Endothelial cell of umbilical vein (primary cell): Measurements from ENCODE around the gene B4GALT7. TPM values are rescaled to one million over a fixed set of nuclear protein-coding genes. Genes with fewer than 3 reads are reported as not detected.
"Not testable (repeated sequence)": the region's sequence is repeated elsewhere in the genome, so short reads cannot be mapped to it uniquely, and the experiment has no call there.

Experiments
- BruUV-seq: library from RNA; stranded (reverse); fragments of 400-500 nt; replicated peaks from 2 replicates; lab custom pipeline; 2021; lab: Mats Ljungman, UMichigan
- CTCF ChIA-PET: fragments of 300-600, 350-600 bp; sonication (Branson Sonifier 250); formaldehyde crosslinking; loops from one replicate; lab custom pipeline; 2021; ENCODE audit warnings: antibody characterized with exemption, inconsistent platforms; lab: Charles Lee
- POLR2A ChIA-PET: fragments of 300-600, 350-600 bp; sonication (Branson Sonifier 250); formaldehyde crosslinking; loops from one replicate; lab custom pipeline; 2021; ENCODE audit warnings: antibody characterized with exemption, inconsistent platforms; lab: Charles Lee
- DNase-seq: peaks from one replicate; pipeline ENCODE4 v3.0.0-alpha.2; 2011; ENCODE audit warnings: low read depth, low spot score
- FAIRE-seq: peaks from 2 replicates; lab custom pipeline; 2011; peaks lifted over from hg19 to GRCh38; lab: Jason Lieb, UNC
- H2AFZ ChIP-seq: 2 replicates; pipeline ENCODE4 v1.6.0; 2012; ENCODE audit warnings: low read depth, low read length, control low read depth, inconsistent platforms
- H3K27ac ChIP-seq: 2 replicates; pipeline ENCODE4 v1.5.1; 2011; ENCODE audit warnings: low read depth, mild to moderate bottlenecking, control low read depth, low read length, moderate library complexity; ENCODE audit not compliant: insufficient read depth
- H3K27me3 ChIP-seq, 2 experiments: 2 replicates each; pipeline versions ENCODE4 v1.6.0 to v1.6.1; 2011; ENCODE audit warnings: low read length in 2 of 2, mixed read lengths in 1 of 2; ENCODE audit not compliant: control insufficient read depth in 2 of 2, insufficient read depth in 2 of 2
- H3K36me3 ChIP-seq, 2 experiments: 2 replicates in 1 of 2; 3 replicates in 1 of 2; pipeline ENCODE4 v1.5.1; 2011; ENCODE audit warnings: low read length in 2 of 2, mild to moderate bottlenecking in 1 of 2, moderate library complexity in 1 of 2; ENCODE audit not compliant: control insufficient read depth in 2 of 2, insufficient read depth in 2 of 2; ENCODE audit errors: extremely low read depth in 1 of 2
- H3K4me1 ChIP-seq: 3 replicates; pipeline ENCODE4 v1.5.1; 2011; ENCODE audit warnings: mild to moderate bottlenecking, low read length; ENCODE audit not compliant: control insufficient read depth, insufficient read depth; ENCODE audit errors: extremely low read depth
- H3K4me2 ChIP-seq: 2 replicates; pipeline ENCODE4 v1.6.1; 2011; ENCODE audit warnings: low read length, control low read depth, mixed read lengths; ENCODE audit not compliant: insufficient read depth
- H3K4me3 ChIP-seq, 3 experiments: fragments of 200-600 bp in 1 of 3; sonication (generic), shearing (Covaris generic) in 1 of 3; replicated peaks in 1 of 3; 2 replicates each; pipeline ENCODE4 v1.5.1; 2011 to 2016; ENCODE audit warnings: control low read depth in 3 of 3, low read length in 3 of 3, mild to moderate bottlenecking in 2 of 3, inconsistent platforms in 1 of 3, low read depth in 1 of 3, moderate library complexity in 1 of 3; ENCODE audit not compliant: insufficient read depth in 1 of 3
- H3K79me2 ChIP-seq: 2 replicates; pipeline ENCODE4 v1.6.0; 2012; ENCODE audit warnings: low read length, inconsistent platforms; ENCODE audit not compliant: control insufficient read depth, insufficient read depth
- H3K9ac ChIP-seq: replicated peaks from 2 replicates; pipeline ENCODE3; 2011; ENCODE audit warnings: low read length, control low read depth; ENCODE audit not compliant: insufficient read depth; ENCODE audit errors: extremely low read depth
- H3K9me1 ChIP-seq: replicated peaks from 3 replicates; pipeline ENCODE4 v1.6.0; 2011; ENCODE audit warnings: mild to moderate bottlenecking, low read length; ENCODE audit not compliant: control insufficient read depth, insufficient read depth; ENCODE audit errors: extremely low read depth
- H3K9me3 ChIP-seq: replicated peaks from 2 replicates; pipeline ENCODE4 v1.5.1; 2012; ENCODE audit warnings: low read length, inconsistent platforms; ENCODE audit not compliant: control insufficient read depth, insufficient read depth
- H4K20me1 ChIP-seq: replicated peaks from 2 replicates; pipeline ENCODE3; 2011; ENCODE audit warnings: mild to moderate bottlenecking, low read length; ENCODE audit not compliant: control insufficient read depth, insufficient read depth; ENCODE audit errors: extremely low read depth
- dilution Hi-C: fragments of 300-500 bp; cut with MboI; formaldehyde crosslinking; loops from one replicate; pipeline ENCODE4 v1.15.0; 2019; ENCODE audit warnings: low sequenced_read_pairs; ENCODE audit not compliant: extremely low pct_ligation_motif_present
- intact Hi-C: fragments of 100-400 bp; cut with micrococcal nuclease; formaldehyde crosslinking; loops from one replicate; pipeline ENCODE4 v1.10.0; 2022
- polyA plus RNA-seq, 4 experiments: library from polyadenylated mRNA; depleted of rRNA in 3 of 4; stranded (reverse) in 3 of 4; unstranded in 1 of 4; fragments of >200 nt; gene quantifications; 2 replicates each; pipeline versions ENCODE4 v1.2.1 to v1.2.3, GENCODE V29; 2011 to 2012; ENCODE audit warnings: missing spikeins in 1 of 4
- total RNA-seq: library from RNA; stranded (reverse); gene quantifications from 2 replicates; pipeline ENCODE4 v1.2.3, GENCODE V29; 2021

B4GALT7 gene
- total and polyA plus RNA-seq, 2 donors (not counting 3 experiments of a cell fraction or from before 2014, with no cell fraction given) = 35.1 to 78.9 TPM

GRCh38 chr5:177645462-177645861, 45.5 kb downstream of the B4GALT7 start:
- H3K9ac ChIP-seq, DNase-seq, dilution Hi-C loops, intact Hi-C loops, H3K27me3 ChIP-seq, H4K20me1 ChIP-seq, POLR2A ChIA-PET, H3K27ac ChIP-seq, CTCF ChIA-PET, H3K4me2 ChIP-seq, H3K9me3 ChIP-seq, H3K36me3 ChIP-seq, H3K4me1 ChIP-seq, H3K9me1 ChIP-seq, H3K4me3 ChIP-seq, H2AFZ ChIP-seq, H3K79me2 ChIP-seq, BruUV-seq: not testable (repeated sequence)
- FAIRE-seq = peak; percentile 59

GRCh38 chr5:177651235-177651634, 51.3 kb downstream of the B4GALT7 start:
- H3K9me3 ChIP-seq, CTCF ChIA-PET, H3K27me3 ChIP-seq, H2AFZ ChIP-seq, H3K9ac ChIP-seq, BruUV-seq, H3K4me3 ChIP-seq, intact Hi-C loops, H3K27ac ChIP-seq, dilution Hi-C loops, H3K36me3 ChIP-seq, DNase-seq, H3K79me2 ChIP-seq, FAIRE-seq, H3K4me2 ChIP-seq, POLR2A ChIA-PET, H3K9me1 ChIP-seq, H3K4me1 ChIP-seq, H4K20me1 ChIP-seq: not testable (repeated sequence)

DNA sequence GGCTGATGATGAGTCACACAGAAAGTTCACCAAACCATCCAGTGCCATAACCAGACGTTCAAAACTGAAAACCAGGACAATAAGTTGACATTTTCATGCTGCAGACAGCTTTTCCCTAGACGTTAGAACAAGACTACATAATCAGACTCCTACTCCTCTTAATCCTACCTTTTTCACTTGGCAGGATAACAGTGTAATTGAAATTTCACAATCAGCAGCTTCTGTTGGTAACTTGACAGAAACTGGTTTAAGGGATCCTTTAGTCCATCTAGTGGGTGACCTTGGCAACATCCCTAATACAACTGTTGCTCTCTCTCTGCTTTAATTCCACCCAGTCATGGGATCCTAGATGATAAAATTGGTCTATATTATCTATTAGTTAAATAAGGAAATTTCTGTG, 57.9 kb downstream of the B4GALT7 start:
- POLR2A ChIA-PET, H3K4me3 ChIP-seq, BruUV-seq, DNase-seq, H3K27ac ChIP-seq, H3K27me3 ChIP-seq, H2AFZ ChIP-seq, H3K36me3 ChIP-seq, CTCF ChIA-PET, H3K9ac ChIP-seq, H3K9me3 ChIP-seq, FAIRE-seq, H3K79me2 ChIP-seq, intact Hi-C loops, H4K20me1 ChIP-seq, H3K9me1 ChIP-seq, dilution Hi-C loops, H3K4me1 ChIP-seq, H3K4me2 ChIP-seq: not testable (repeated sequence)

DNA sequence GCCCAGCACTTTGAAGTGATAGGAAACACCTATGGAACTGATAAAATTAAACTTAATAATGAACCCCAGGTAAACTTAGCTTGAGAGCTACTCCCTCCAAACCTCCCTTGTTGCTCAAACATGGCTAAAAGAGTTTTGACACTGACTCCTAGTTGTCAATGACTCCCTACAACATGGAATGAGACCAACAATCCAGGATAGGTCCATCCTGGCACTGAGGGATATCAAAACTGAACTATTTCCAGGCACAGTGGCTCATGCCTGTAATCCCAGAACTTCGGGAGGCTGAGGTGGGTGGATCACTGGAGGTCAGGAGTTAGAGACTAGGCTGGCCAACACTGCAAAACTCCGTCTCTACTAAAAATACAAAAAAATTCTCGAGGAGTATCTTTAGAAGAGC, 58.6 kb downstream of the B4GALT7 start:
- H3K4me3 ChIP-seq, dilution Hi-C loops, H3K4me2 ChIP-seq, H3K9ac ChIP-seq, FAIRE-seq, DNase-seq, H3K36me3 ChIP-seq, H2AFZ ChIP-seq, H3K9me3 ChIP-seq, H4K20me1 ChIP-seq, CTCF ChIA-PET, H3K79me2 ChIP-seq, H3K27ac ChIP-seq, BruUV-seq, H3K9me1 ChIP-seq, POLR2A ChIA-PET, H3K27me3 ChIP-seq, H3K4me1 ChIP-seq, intact Hi-C loops: not testable (repeated sequence)
